Activated CD4-positive, alpha-beta T cell treated with anti-CD3 and anti-CD28 coated beads, Interleukin-2, amount 10 ng/mL, durations not matched to agents 7 days and 5 days (primary cell): ENCODE data around the gene YIPF1. TPM values are rescaled to one million over a fixed set of nuclear protein-coding genes. Genes with fewer than 3 reads are reported as not detected.
A peak's percentile ranks its signal among the peaks of the same experiment; 100 is the strongest.

ENCODE experiments used
- CTCF ChIA-PET: fragments of 350-600 bp; sonication (Branson Sonifier 250); formaldehyde crosslinking; loops from one replicate; lab custom pipeline; 2021; ENCODE audit warnings: antibody characterized with exemption; lab: Charles Lee
- POLR2A ChIA-PET: fragments of 350-600 bp; sonication (Branson Sonifier 250); formaldehyde crosslinking; loops from one replicate; lab custom pipeline; 2021; ENCODE audit warnings: antibody characterized with exemption; lab: Charles Lee
- DNase-seq: peaks from one replicate; pipeline ENCODE4 v3.0.0-alpha.2; 2020
- H3K27ac Mint-ChIP-seq: one replicate; pipeline ENCODE4 v1.8.0; 2021; ENCODE audit warnings: mild to moderate bottlenecking, moderate library complexity, mixed read lengths
- H3K27me3 Mint-ChIP-seq: one replicate; pipeline ENCODE4 v1.8.0; 2021; ENCODE audit warnings: mixed read lengths
- H3K36me3 Mint-ChIP-seq: one replicate; pipeline ENCODE4 v1.8.0; 2021; ENCODE audit warnings: low read depth, mixed read lengths
- H3K4me1 Mint-ChIP-seq: one replicate; pipeline ENCODE4 v1.8.0; 2021; ENCODE audit warnings: mixed read lengths
- H3K4me3 Mint-ChIP-seq: one replicate; pipeline ENCODE4 v1.8.0; 2021; ENCODE audit warnings: mild to moderate bottlenecking, moderate library complexity, mixed read lengths
- H3K9me3 Mint-ChIP-seq: one replicate; pipeline ENCODE4 v1.8.0; 2021; ENCODE audit warnings: mixed read lengths
- total RNA-seq, 2 experiments: library from RNA; stranded (reverse); gene quantifications; one replicate each; pipeline ENCODE4 v1.2.3, GENCODE V29; 2021

YIPF1 gene
- total RNA-seq, 2 experiments from 2014 or later = 16.3 to 20.6 TPM

GRCh38 chr1:53862507-53862906, 27.1 kb downstream of the YIPF1 start:
- Mint-ChIP-seq H3K4me3 (no peak overlapping the region), H3K36me3 (peaks cover 3% of the 10 kb centered on the region), H3K27me3 (no peaks in the 10 kb centered on the region), H3K9me3 (no peaks in the 10 kb centered on the region), H3K27ac (no peak overlapping the region), H3K4me1 (peaks cover 14% of the 10 kb centered on the region)
- ChIA-PET CTCF (interaction anchor here (1.2 to 4.7 kb wide), 4 partner anchors 8 to 97 kb away, joined by 3 to 32 read pairs (median 18); no protein-coding TSS in a partner anchor), POLR2A (no interaction called here)
- DNase-seq = no peak

- ChIA-PET CTCF (interaction anchor here (0.6 to 4.7 kb wide), 27 partner anchors 9 to 133 kb away, joined by 3 to 32 read pairs (median 4); partner anchors contain the start of genes NDC1 and YIPF1), POLR2A (interaction anchor here (1.0 kb wide), 1 partner anchor 98 kb away, joined by 3 read pairs; no protein-coding TSS in a partner anchor)
- no peaks in the 10 kb centered on the region for H3K9me3 Mint-ChIP-seq
- peak overlapping the region; percentile 68 for H3K27ac Mint-ChIP-seq
- DNase-seq = peak; percentile 66
- H3K36me3 Mint-ChIP-seq = peaks cover 9% of the 10 kb centered on the region
- no peaks in the 10 kb centered on the region for H3K27me3 Mint-ChIP-seq
- no peak overlapping the region for H3K4me3 Mint-ChIP-seq
- H3K4me1 Mint-ChIP-seq = peaks cover 14% of the 10 kb centered on the region
Measured at GRCh38 chr1:53860967-53861411, 28.6 kb downstream of the YIPF1 start.

- no peaks in the 10 kb centered on the region for H3K4me1 Mint-ChIP-seq
- peaks cover 10% of the 10 kb centered on the region for H3K36me3 Mint-ChIP-seq
- no peak overlapping the region for H3K4me3 Mint-ChIP-seq
- peaks cover 2% of the 10 kb centered on the region for H3K27me3 Mint-ChIP-seq
- no peak for DNase-seq
- ChIA-PET POLR2A (no interaction called here), CTCF (interaction anchor here (0.6 to 1.0 kb wide), 3 partner anchors 9 to 27 kb away, joined by 3 to 5 read pairs (median 4); no protein-coding TSS in a partner anchor)
- no peaks in the 10 kb centered on the region for H3K9me3 Mint-ChIP-seq
- H3K27ac Mint-ChIP-seq = no peak overlapping the region
Measured at GRCh38 chr1:53851571-53852285, 37.9 kb downstream of the YIPF1 start.

- peaks cover 9% of the 10 kb centered on the region for H3K36me3 Mint-ChIP-seq
- POLR2A ChIA-PET = no interaction called here
Measured at GRCh38 chr1:53850082-53850673, 39.4 kb downstream of the YIPF1 start.

GRCh38 chr1:53847980-53848379, 41.6 kb downstream of the YIPF1 start:
- H3K4me1 Mint-ChIP-seq = no peaks in the 10 kb centered on the region
- ChIA-PET POLR2A (no interaction called here), CTCF (interaction anchor here (1.3 kb wide), 1 partner anchor 98 kb away, joined by 3 read pairs; the partner anchor contains the start of gene IFT25)
- peaks cover 8% of the 10 kb centered on the region for H3K27me3 Mint-ChIP-seq
- no peaks in the 10 kb centered on the region for H3K9me3 Mint-ChIP-seq
- H3K27ac Mint-ChIP-seq = no peak overlapping the region
- no peak for DNase-seq
- peaks cover 2% of the 10 kb centered on the region for H3K36me3 Mint-ChIP-seq
- no peak overlapping the region for H3K4me3 Mint-ChIP-seq

More at GRCh38 chr1:53850082-53850673, 39.4 kb downstream of the YIPF1 start:
- CTCF ChIA-PET = interaction anchor here (0.7 to 1.6 kb wide), 5 partner anchors 9 to 109 kb away, joined by 3 to 10 read pairs (median 3); no protein-coding TSS in a partner anchor
- H3K4me1 Mint-ChIP-seq = no peaks in the 10 kb centered on the region
- no peak for DNase-seq
- H3K27me3 Mint-ChIP-seq = peaks cover 4% of the 10 kb centered on the region
- no peak overlapping the region for H3K4me3 Mint-ChIP-seq
- no peak overlapping the region for H3K27ac Mint-ChIP-seq
- H3K9me3 Mint-ChIP-seq = no peaks in the 10 kb centered on the region

GRCh38 chr1:53842347-53842746, 47.2 kb downstream of the YIPF1 start:
- Mint-ChIP-seq H3K4me1 (peaks cover 9% of the 10 kb centered on the region), H3K9me3 (peaks cover 8% of the 10 kb centered on the region), H3K4me3 (no peak overlapping the region), H3K27me3 (peaks cover 9% of the 10 kb centered on the region), H3K27ac (no peak overlapping the region), H3K36me3 (peaks cover 2% of the 10 kb centered on the region)
- ChIA-PET CTCF (no interaction called here), POLR2A (no interaction called here)
- no peak for DNase-seq

GRCh38 chr1:53838654-53838974, 51.0 kb downstream of the YIPF1 start:
- Mint-ChIP-seq H3K36me3 (peaks cover 16% of the 10 kb centered on the region), H3K4me3 (peak overlapping the region; percentile 97)

GRCh38 chr1:53837924-53838653, 51.5 kb downstream of the YIPF1 start, which contains the start of gene NDC1:
NDC1 (minus strand) TSS chr1:53838296; CDS start chr1:53838261, 35 bp downstream.
- peak; percentile 93 for DNase-seq
- ChIA-PET CTCF (interaction anchor here (1.4 kb wide), 1 partner anchor 22 kb away, joined by 5 read pairs; no protein-coding TSS in a partner anchor), POLR2A (interaction anchor here (1.4 kb wide), 1 partner anchor 107 kb away, joined by 3 read pairs; the partner anchor contains the start of gene IFT25)
- peaks cover 28% of the 10 kb centered on the region for H3K4me1 Mint-ChIP-seq
- peaks cover 18% of the 10 kb centered on the region for H3K36me3 Mint-ChIP-seq
- peaks cover 8% of the 10 kb centered on the region for H3K9me3 Mint-ChIP-seq
- peak within 1 kb of the TSS; percentile 99 for H3K27ac Mint-ChIP-seq
- H3K27me3 Mint-ChIP-seq = peaks cover 2% of the 10 kb centered on the region
- peak within 1 kb of the TSS; percentile 97 for H3K4me3 Mint-ChIP-seq

More at GRCh38 chr1:53838654-53838974, 51.0 kb downstream of the YIPF1 start:
- ChIA-PET CTCF (interaction anchor here (1.4 kb wide), 1 partner anchor 22 kb away, joined by 5 read pairs; no protein-coding TSS in a partner anchor), POLR2A (no interaction called here)
- Mint-ChIP-seq H3K27ac (peak overlapping the region; percentile 99), H3K9me3 (peaks cover 8% of the 10 kb centered on the region), H3K27me3 (peaks cover 4% of the 10 kb centered on the region), H3K4me1 (peaks cover 26% of the 10 kb centered on the region)
- DNase-seq = no peak

- peaks cover 20% of the 10 kb centered on the region for H3K36me3 Mint-ChIP-seq
- ChIA-PET POLR2A (interaction anchor here (0.6 to 1.4 kb wide), 2 partner anchors 17 to 108 kb away, joined by 3 read pairs; partner anchors contain the start of gene IFT25), CTCF (interaction anchor here (0.6 to 3.0 kb wide), 4 partner anchors 11 to 122 kb away, joined by 3 to 10 read pairs (median 5); no protein-coding TSS in a partner anchor)
- peak overlapping the region; percentile 97 for H3K4me3 Mint-ChIP-seq
- peaks cover 28% of the 10 kb centered on the region for H3K4me1 Mint-ChIP-seq
- DNase-seq = no peak
- peak overlapping the region; percentile 99 for H3K27ac Mint-ChIP-seq
- peaks cover 2% of the 10 kb centered on the region for H3K27me3 Mint-ChIP-seq
- peaks cover 7% of the 10 kb centered on the region for H3K9me3 Mint-ChIP-seq
Measured at GRCh38 chr1:53837646-53837923, 52.0 kb downstream of the YIPF1 start.

GRCh38 chr1:53835491-53835890, 54.1 kb downstream of the YIPF1 start:
- DNase-seq = no peak
- Mint-ChIP-seq H3K36me3 (peaks cover 23% of the 10 kb centered on the region), H3K9me3 (no peaks in the 10 kb centered on the region), H3K4me3 (no peak overlapping the region), H3K27me3 (no peaks in the 10 kb centered on the region), H3K4me1 (peaks cover 28% of the 10 kb centered on the region), H3K27ac (no peak overlapping the region)
- CTCF ChIA-PET = interaction anchor here (1.1 to 3.0 kb wide), 3 partner anchors 9 to 89 kb away, joined by 3 to 10 read pairs (median 4); no protein-coding TSS in a partner anchor
- POLR2A ChIA-PET = no interaction called here

- H3K27ac Mint-ChIP-seq = no peak overlapping the region
- H3K4me1 Mint-ChIP-seq = peaks cover 28% of the 10 kb centered on the region
- H3K4me3 Mint-ChIP-seq = no peak overlapping the region
- POLR2A ChIA-PET = no interaction called here
- DNase-seq = no peak
- peaks cover 25% of the 10 kb centered on the region for H3K36me3 Mint-ChIP-seq
- CTCF ChIA-PET = interaction anchor here (1.3 to 3.0 kb wide), 4 partner anchors 8 to 90 kb away, joined by 3 to 10 read pairs (median 5); no protein-coding TSS in a partner anchor
- H3K9me3 Mint-ChIP-seq = no peaks in the 10 kb centered on the region
- no peaks in the 10 kb centered on the region for H3K27me3 Mint-ChIP-seq
Measured at GRCh38 chr1:53834776-53835175, 54.8 kb downstream of the YIPF1 start.

- Mint-ChIP-seq H3K4me3 (no peak overlapping the region), H3K4me1 (peaks cover 18% of the 10 kb centered on the region), H3K9me3 (no peaks in the 10 kb centered on the region), H3K27me3 (no peaks in the 10 kb centered on the region), H3K36me3 (peaks cover 31% of the 10 kb centered on the region), H3K27ac (no peak overlapping the region)
- CTCF ChIA-PET = interaction anchor here (2.0 kb wide), 1 partner anchor 27 kb away, joined by 6 read pairs; no protein-coding TSS in a partner anchor
- DNase-seq = no peak
- POLR2A ChIA-PET = no interaction called here
Measured at GRCh38 chr1:53833393-53833792, 56.2 kb downstream of the YIPF1 start.
